ENCODE data around the gene INVS.

The INVS gene

DNA sequence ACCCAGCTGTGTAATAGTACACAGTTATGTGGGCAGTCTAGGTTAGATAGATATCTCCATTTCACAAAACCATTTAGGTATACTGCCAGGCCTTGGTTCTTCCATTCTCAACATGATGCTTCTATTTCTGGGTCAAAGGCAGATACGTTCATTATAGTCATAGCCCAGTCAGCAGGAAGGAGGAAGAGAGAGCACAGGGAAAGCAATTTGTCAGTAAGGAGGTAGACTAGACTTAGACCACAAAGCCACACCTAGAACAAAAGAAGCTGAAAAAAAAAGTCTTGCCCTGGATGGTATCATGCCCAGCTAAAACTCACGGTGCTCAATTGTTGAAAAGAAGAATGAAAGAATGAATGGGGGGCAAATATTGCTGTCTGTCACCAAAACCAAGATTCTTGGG lies 7.6 kb downstream of the INVS start:
- H3K9me3 Mint-ChIP-seq: no peaks in the 10 kb centered on the region
- H3K27ac Mint-ChIP-seq: no peak overlapping the region
- H3K36me3 Mint-ChIP-seq (ENCODE audit: low read depth): peaks cover 20% of the 10 kb centered on the region
- TF ChIP-seq, protein P1, sequence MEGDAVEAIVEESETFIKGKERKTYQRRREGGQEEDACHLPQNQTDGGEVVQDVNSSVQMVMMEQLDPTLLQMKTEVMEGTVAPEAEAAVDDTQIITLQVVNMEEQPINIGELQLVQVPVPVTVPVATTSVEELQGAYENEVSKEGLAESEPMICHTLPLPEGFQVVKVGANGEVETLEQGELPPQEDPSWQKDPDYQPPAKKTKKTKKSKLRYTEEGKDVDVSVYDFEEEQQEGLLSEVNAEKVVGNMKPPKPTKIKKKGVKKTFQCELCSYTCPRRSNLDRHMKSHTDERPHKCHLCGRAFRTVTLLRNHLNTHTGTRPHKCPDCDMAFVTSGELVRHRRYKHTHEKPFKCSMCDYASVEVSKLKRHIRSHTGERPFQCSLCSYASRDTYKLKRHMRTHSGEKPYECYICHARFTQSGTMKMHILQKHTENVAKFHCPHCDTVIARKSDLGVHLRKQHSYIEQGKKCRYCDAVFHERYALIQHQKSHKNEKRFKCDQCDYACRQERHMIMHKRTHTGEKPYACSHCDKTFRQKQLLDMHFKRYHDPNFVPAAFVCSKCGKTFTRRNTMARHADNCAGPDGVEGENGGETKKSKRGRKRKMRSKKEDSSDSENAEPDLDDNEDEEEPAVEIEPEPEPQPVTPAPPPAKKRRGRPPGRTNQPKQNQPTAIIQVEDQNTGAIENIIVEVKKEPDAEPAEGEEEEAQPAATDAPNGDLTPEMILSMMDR (IDR thresholded peaks at IDR 0.05; ENCODE audit: unreplicated experiment in 3 of 3): no peak
- peaks cover 14% of the 10 kb centered on the region for H3K4me1 Mint-ChIP-seq
- no peaks in the 10 kb centered on the region for H3K27me3 Mint-ChIP-seq (ENCODE audit: low read depth)
- H3K4me3 Mint-ChIP-seq: no peak overlapping the region

DNA sequence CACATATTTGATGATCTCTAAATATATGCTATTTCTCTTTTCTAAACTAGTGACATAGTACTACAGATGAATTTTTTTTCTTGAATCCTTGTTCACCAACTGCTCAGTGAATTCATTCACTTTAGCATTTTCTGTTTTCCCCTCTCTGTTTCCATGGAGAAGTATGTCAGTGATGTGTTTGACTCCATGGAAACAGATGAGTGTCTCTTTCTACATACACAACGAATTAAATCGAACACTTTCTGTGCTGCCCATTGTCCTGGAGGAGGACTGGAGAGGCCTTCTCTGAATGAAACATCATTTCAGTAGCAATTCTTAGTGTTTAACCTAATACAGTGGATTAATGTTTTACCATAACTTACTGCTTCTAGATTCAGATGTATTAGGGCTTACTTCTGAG lies 9.5 kb downstream of the INVS start:
- peaks cover 16% of the 10 kb centered on the region for H3K36me3 Mint-ChIP-seq (ENCODE audit: low read depth)
- no peaks in the 10 kb centered on the region for H3K9me3 Mint-ChIP-seq
- no peak overlapping the region for H3K4me3 Mint-ChIP-seq
- TF ChIP-seq, protein P1 (IDR thresholded peaks at IDR 0.05; ENCODE audit: unreplicated experiment in 3 of 3): no peak
- H3K4me1 Mint-ChIP-seq: peaks cover 16% of the 10 kb centered on the region
- no peaks in the 10 kb centered on the region for H3K27me3 Mint-ChIP-seq (ENCODE audit: low read depth)
- H3K27ac Mint-ChIP-seq: no peak overlapping the region

DNA sequence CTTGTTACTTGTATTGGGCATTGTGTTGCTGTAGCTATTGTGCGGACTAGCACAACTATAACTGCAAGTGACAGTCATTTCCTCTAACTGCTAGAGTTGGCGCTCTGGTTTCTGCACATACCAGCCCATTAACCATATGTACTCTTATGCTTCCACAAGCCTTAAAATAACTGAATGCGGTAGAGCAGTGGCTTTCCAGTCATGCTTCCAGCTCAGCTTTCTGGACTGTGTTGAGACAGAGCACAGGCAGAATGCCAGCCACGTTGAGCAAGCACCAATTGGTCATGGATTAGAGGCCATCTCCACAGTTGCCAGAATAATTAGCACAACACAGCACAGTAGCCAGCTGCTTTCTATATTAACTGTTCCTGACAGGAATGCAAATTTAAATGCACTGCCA lies 12.2 kb downstream of the INVS start:
- Mint-ChIP-seq H3K27me3 (ENCODE audit: low read depth) (no peaks in the 10 kb centered on the region), H3K27ac (peak overlapping the region; percentile 3 to 53 (median 18)), H3K9me3 (no peaks in the 10 kb centered on the region), H3K4me1 (peaks cover 16% of the 10 kb centered on the region), H3K36me3 (ENCODE audit: low read depth) (peaks cover 27% of the 10 kb centered on the region), H3K4me3 (peak overlapping the region in 1 of 3 experiments; percentile 53)
- TF ChIP-seq, protein P1 (IDR thresholded peaks at IDR 0.05; ENCODE audit: unreplicated experiment in 3 of 3): no peak

DNA sequence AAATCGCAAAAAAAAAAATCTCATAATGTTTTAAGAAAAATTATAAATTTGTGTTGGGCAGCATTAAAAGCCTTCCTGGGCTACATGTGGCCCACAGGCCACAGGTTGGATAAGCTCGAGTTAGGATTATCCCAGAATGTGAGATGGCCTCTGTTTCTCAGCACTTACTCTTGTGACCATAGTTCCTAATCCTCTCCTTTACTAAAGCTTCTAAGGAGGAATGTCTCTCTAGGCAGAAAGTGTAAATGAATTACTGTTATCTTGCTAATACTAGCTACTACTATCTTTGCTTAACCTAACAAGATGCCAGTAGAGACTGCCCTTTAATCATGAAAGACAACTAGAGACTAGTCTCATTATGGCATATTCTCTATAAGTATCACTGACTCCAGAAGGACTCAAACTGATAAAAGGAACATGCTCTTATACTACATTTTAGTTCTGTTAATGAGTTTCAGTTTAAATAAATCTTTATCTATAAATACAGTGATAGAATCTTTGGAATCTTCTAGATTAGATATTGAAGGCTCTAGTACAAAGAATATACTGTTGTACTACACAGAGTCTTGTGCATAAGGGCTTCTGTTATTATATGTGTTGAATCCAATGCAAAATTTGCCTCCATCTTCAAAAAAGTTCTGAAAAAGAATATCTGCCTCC lies 13.8 kb downstream of the INVS start:
- Mint-ChIP-seq H3K4me1 (peaks cover 16% of the 10 kb centered on the region), H3K9me3 (no peaks in the 10 kb centered on the region), H3K27me3 (ENCODE audit: low read depth) (no peaks in the 10 kb centered on the region), H3K27ac (no peak overlapping the region), H3K36me3 (ENCODE audit: low read depth) (peaks cover 27% of the 10 kb centered on the region), H3K4me3 (no peak overlapping the region)
- TF ChIP-seq, protein P1 (IDR thresholded peaks at IDR 0.05; ENCODE audit: unreplicated experiment in 3 of 3): no peak

DNA sequence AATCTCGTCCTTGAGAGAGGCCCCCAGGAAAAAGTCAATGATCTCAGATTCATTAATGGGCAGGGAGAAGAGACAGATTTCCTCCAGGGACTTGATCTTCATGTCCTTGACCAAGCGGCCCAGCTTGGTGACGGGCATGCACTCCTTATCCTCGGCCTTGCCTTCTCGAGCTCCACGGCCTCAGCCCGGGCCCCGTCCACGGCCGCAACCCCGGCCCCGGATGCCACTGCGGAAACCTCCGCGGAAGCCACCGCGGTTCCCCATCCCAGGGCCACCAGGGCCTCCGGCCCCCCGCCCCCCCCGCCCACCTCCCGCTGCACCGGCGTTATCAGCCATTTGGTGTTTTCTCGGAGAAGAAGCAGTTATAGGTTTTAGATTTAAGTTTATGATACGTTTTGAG lies 18.3 kb downstream of the INVS start:
- H3K4me1 Mint-ChIP-seq: no peaks in the 10 kb centered on the region
- TF ChIP-seq, protein P1 (IDR thresholded peaks at IDR 0.05; ENCODE audit: unreplicated experiment in 3 of 3): no peak
- H3K4me3 Mint-ChIP-seq: no peak overlapping the region
- H3K27me3 Mint-ChIP-seq (ENCODE audit: low read depth): no peaks in the 10 kb centered on the region
- H3K36me3 Mint-ChIP-seq (ENCODE audit: low read depth): peaks cover 43% of the 10 kb centered on the region
- peaks cover 3% of the 10 kb centered on the region for H3K9me3 Mint-ChIP-seq
- no peak overlapping the region for H3K27ac Mint-ChIP-seq

DNA sequence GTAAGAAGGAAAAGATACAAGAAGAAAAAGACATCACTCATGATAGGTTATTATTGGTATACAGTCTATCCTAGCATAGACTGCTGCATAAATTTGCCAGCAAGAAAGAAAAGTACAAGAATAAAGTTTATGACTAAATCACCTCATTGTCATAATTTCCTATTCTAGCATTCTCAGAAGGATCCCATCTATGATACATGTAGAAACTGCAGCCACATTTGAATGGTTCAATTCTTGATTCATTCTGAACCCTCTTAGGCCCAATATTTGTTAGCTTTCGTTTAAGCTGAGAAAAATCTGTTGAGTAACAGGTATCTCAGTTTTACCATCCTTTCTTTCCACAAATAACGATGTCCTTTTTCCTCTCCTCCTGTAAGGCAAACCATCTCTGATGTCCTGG lies 21.2 kb downstream of the INVS start:
- H3K9me3 Mint-ChIP-seq: peaks cover 3% of the 10 kb centered on the region
- no peak overlapping the region for H3K27ac Mint-ChIP-seq
- TF ChIP-seq, protein P1 (IDR thresholded peaks at IDR 0.05; ENCODE audit: unreplicated experiment in 3 of 3): no peak
- H3K27me3 Mint-ChIP-seq (ENCODE audit: low read depth): no peaks in the 10 kb centered on the region
- H3K36me3 Mint-ChIP-seq (ENCODE audit: low read depth): peaks cover 47% of the 10 kb centered on the region
- H3K4me3 Mint-ChIP-seq: no peak overlapping the region
- H3K4me1 Mint-ChIP-seq: no peaks in the 10 kb centered on the region
